GM12878 (cell line): ENCODE results near the gene PRDX1. TPM values are rescaled to one million over a fixed set of nuclear protein-coding genes. Genes with fewer than 3 reads are reported as not detected.
A peak's percentile ranks its signal among the peaks of the same experiment; 100 is the strongest.

ENCODE experiments used
- ATAC-seq: fragments of 200-7000 bp; cut with Tn5 transposase; 3 replicates; pipeline ENCODE4 v1.9.1; 2020; ENCODE audit warnings: mild to moderate bottlenecking, moderate library complexity
- BruUV-seq: library from RNA; stranded (reverse); fragments of 400-500 nt; replicated peaks from 2 replicates; lab custom pipeline; 2021; lab: Mats Ljungman, UMichigan
- CTCF ChIA-PET: fragments of 300-600 bp; sonication (Branson Sonifier 250); formaldehyde crosslinking; extraction: SDS; loops from one replicate; lab custom pipeline; 2021; ENCODE audit warnings: inconsistent platforms; lab: Yijun Ruan, JAX
- POLR2A ChIA-PET: fragments of 350-600 bp; formaldehyde crosslinking; extraction: SDS; loops from one replicate; lab custom pipeline; 2021; ENCODE audit warnings: inconsistent platforms; lab: Charles Lee
- RAD21 ChIA-PET: fragments of 300-600 bp; sonication (Branson Sonifier 250); formaldehyde crosslinking; loops from one replicate; lab custom pipeline; 2023; ENCODE audit warnings: antibody characterized with exemption; ENCODE audit not compliant: unreplicated experiment; lab: Charles Lee
- SMC1A ChIA-PET: fragments of 300-600 bp; sonication (Branson Sonifier 250); formaldehyde crosslinking; loops from one replicate; lab custom pipeline; 2023; ENCODE audit not compliant: unreplicated experiment, uncharacterized antibody; lab: Charles Lee
- DNase-seq: peaks from one replicate; pipeline ENCODE4 v3.0.0-alpha.2; 2011; ENCODE audit warnings: low read depth, low spot score
- FAIRE-seq: peaks from 3 replicates; lab custom pipeline; 2011; peaks lifted over from hg19 to GRCh38; lab: Jason Lieb, UNC
- H2AFZ ChIP-seq: 2 replicates; pipeline ENCODE4 v1.6.0; 2011; ENCODE audit warnings: low read depth, low read length, control low read depth; ENCODE audit not compliant: control insufficient read depth
- H3K27ac ChIP-seq: 2 replicates; pipeline ENCODE4 v1.5.1; 2011; ENCODE audit warnings: control low read depth; ENCODE audit not compliant: control insufficient read depth, insufficient read depth
- H3K27me3 ChIP-seq, 2 experiments: replicated peaks in 1 of 2; 2 replicates each; pipeline versions ENCODE4 v1.6.0 to v1.6.1; 2011; ENCODE audit warnings: low read length in 1 of 2; ENCODE audit not compliant: control insufficient read depth in 2 of 2, insufficient read depth in 2 of 2
- H3K36me3 ChIP-seq, 2 experiments: 2 replicates each; pipeline ENCODE4 v1.5.1; 2011; ENCODE audit warnings: low read length in 1 of 2; ENCODE audit not compliant: control insufficient read depth in 2 of 2, insufficient read depth in 2 of 2
- H3K4me1 ChIP-seq: 2 replicates; pipeline ENCODE4 v1.6.1; 2011; ENCODE audit warnings: mild to moderate bottlenecking, low read length, moderate library complexity, mixed read lengths; ENCODE audit not compliant: control insufficient read depth, insufficient read depth
- H3K4me2 ChIP-seq: 2 replicates; pipeline ENCODE4 v1.6.0; 2011; ENCODE audit warnings: control low read depth; ENCODE audit not compliant: control insufficient read depth, insufficient read depth
- H3K4me3 ChIP-seq: fragments of 200-600 bp; sonication (generic); 2 replicates; pipeline ENCODE4 v1.5.1; 2016
- H3K79me2 ChIP-seq: 2 replicates; pipeline ENCODE4 v1.6.0; 2011; ENCODE audit warnings: low read length; ENCODE audit not compliant: control insufficient read depth, insufficient read depth
- H3K9ac ChIP-seq: 2 replicates; pipeline ENCODE4 v1.8.0; 2011; ENCODE audit warnings: low read length, control low read depth, mixed read lengths; ENCODE audit not compliant: control insufficient read depth, insufficient read depth
- H3K9me3 ChIP-seq: replicated peaks from 3 replicates; pipeline ENCODE4 v1.5.1; 2011; ENCODE audit warnings: mild to moderate bottlenecking, low read length; ENCODE audit not compliant: control insufficient read depth, insufficient read depth
- H4K20me1 ChIP-seq: 2 replicates; pipeline ENCODE4 v1.6.0; 2011; ENCODE audit not compliant: control insufficient read depth, insufficient read depth
- BCLAF1 ChIP-seq: fragments of 450-650 bp; IDR thresholded peaks from 2 replicates; pipeline ENCODE4 v1.6.1; 2017; ENCODE audit warnings: antibody characterized with exemption, mild to moderate bottlenecking, moderate library complexity
- BHLHE40 ChIP-seq, 2 experiments: fragments of 450-650 bp in 1 of 2; IDR thresholded peaks; 2 replicates each; pipeline ENCODE4 v1.6.1; 2011 to 2017; ENCODE audit warnings: low read depth in 2 of 2, borderline replicate concordance in 1 of 2, improper control_type of control experiment in 1 of 2, low read length in 1 of 2, mild to moderate bottlenecking in 1 of 2
- CREM ChIP-seq: IDR thresholded peaks from 2 replicates; pipeline ENCODE4 v1.6.1; 2014; ENCODE audit warnings: antibody characterized with exemption, low read depth
- ESRRA ChIP-seq: IDR thresholded peaks from 2 replicates; pipeline ENCODE4 v1.6.1; 2012; ENCODE audit warnings: mild to moderate bottlenecking, low read length, improper control_type of control experiment
- HCFC1 ChIP-seq: fragments of 150-350 bp; IDR thresholded peaks from 2 replicates; pipeline ENCODE4 v1.6.1; 2014; ENCODE audit warnings: low read length
- HSF1 ChIP-seq: fragments of 150-350 bp; IDR thresholded peaks from 2 replicates; pipeline ENCODE4 v1.6.1; 2014; ENCODE audit warnings: mild to moderate bottlenecking, low read depth, low read length
- KLF5 ChIP-seq: fragments of 450-650 bp; IDR thresholded peaks from 2 replicates; pipeline ENCODE4 v1.6.1; 2014; ENCODE audit warnings: mild to moderate bottlenecking; ENCODE audit not compliant: partially characterized antibody
- NFIC ChIP-seq: IDR thresholded peaks from 2 replicates; pipeline ENCODE4 v1.6.1; 2012; ENCODE audit warnings: low read depth, mild to moderate bottlenecking, inconsistent platforms, low read length, moderate library complexity
- NR2C1 ChIP-seq: fragments of 450-650 bp; IDR thresholded peaks from 2 replicates; pipeline ENCODE4 v1.6.1; 2017; ENCODE audit warnings: antibody characterized with exemption, mild to moderate bottlenecking, moderate library complexity
- NR2C2 ChIP-seq: IDR thresholded peaks from 2 replicates; pipeline ENCODE4 v1.6.1; 2011; ENCODE audit warnings: borderline replicate concordance, low read depth; ENCODE audit not compliant: control insufficient read depth, insufficient read length
- POLR2A ChIP-seq: IDR thresholded peaks from 2 replicates; pipeline ENCODE4 v1.6.1; 2011; ENCODE audit warnings: low read depth, mild to moderate bottlenecking, low read length
- RBBP5 ChIP-seq: fragments of 200-600 bp; sonication (generic); conservative IDR thresholded peaks from 2 replicates; pipeline ENCODE4 v1.6.1; 2016
- SPI1 ChIP-seq: IDR thresholded peaks from 2 replicates; pipeline ENCODE4 v1.6.1; 2011; ENCODE audit warnings: low read depth, mild to moderate bottlenecking, low read length, moderate library complexity, borderline replicate concordance; ENCODE audit not compliant: insufficient read depth
- STAT1 ChIP-seq: fragments of 450-650 bp; conservative IDR thresholded peaks from 2 replicates; pipeline ENCODE4 v1.6.1; 2014; ENCODE audit warnings: antibody characterized with exemption, mild to moderate bottlenecking
- ZBTB33 ChIP-seq: fragments of 450-650 bp; IDR thresholded peaks from 2 replicates; pipeline ENCODE4 v1.6.1; 2017; ENCODE audit warnings: mild to moderate bottlenecking
- WGBS: methylation state at CpG from one replicate; pipeline ENCODE4 v1.1.6; 2016; ENCODE audit warnings: low lambda C conversion rate; ENCODE audit not compliant: insufficient replicate concordance, insufficient coverage; ENCODE audit errors: missing lambda C conversion rate; 5-methylcytosine and 5-hydroxymethylcytosine counted together
- in situ Hi-C: fragments of 300-500 bp; cut with MboI; formaldehyde crosslinking; loops from 9 replicates; pipeline ENCODE4 v1.14.3; 2018; ENCODE audit warnings: mixed read lengths
- intact Hi-C: fragments of 100-400 bp; cut with micrococcal nuclease; formaldehyde crosslinking; loops from one replicate; pipeline ENCODE4 v1.14.2; 2022; ENCODE audit not compliant: unreplicated experiment
- polyA plus RNA-seq, 11 experiments: library from polyadenylated mRNA; depleted of rRNA in 4 of 11; unstranded in 6 of 11; stranded (reverse) in 5 of 11; fragments of >200 nt; fragmentation: Nextera tagmentation in 4 of 11; fragmentation: Illumina TruSeq in 1 of 11; extraction: Ambion mirVana in 4 of 11; extraction: Trizol in 1 of 11; gene quantifications; 1 replicate in 1 of 11; 2 replicates in 10 of 11; pipeline versions ENCODE4 v1.2.1 to v1.2.3, GENCODE V29; 2011 to 2016; ENCODE audit warnings: inconsistent platforms in 2 of 11, missing spikeins in 2 of 11, low read depth in 1 of 11
- total RNA-seq, 4 experiments: library from RNA; depleted of rRNA in 3 of 4; stranded (reverse); fragments of >200 nt in 3 of 4; fragmentation: Illumina TruSeq in 1 of 4; extraction: Trizol in 1 of 4; gene quantifications; 2 replicates each; pipeline versions ENCODE4 v1.2.1 to v1.2.3, GENCODE V29; 2013 to 2021

PRDX1 gene
- total and polyA plus RNA-seq, 10 of the 15 experiments (the other 5 are each of a cell fraction or from before 2014, with no cell fraction given): 659 to 1,775 (median 811) TPM

GRCh38 chr1:45543581-45544417 is 22.1 kb upstream of the PRDX1 start:
- H3K4me1 ChIP-seq: peaks cover 30% of the 10 kb centered on the region
- no TSS peak for BruUV-seq
- POLR2A ChIA-PET: interaction anchor here (0.5 to 7.6 kb wide), 14 partner anchors 7 to 705 kb away, joined by 3 to 118 read pairs (median 6); partner anchors contain the start of genes AKR1A1, CCDC163, MMACHC and PRDX1
- no peaks in the 10 kb centered on the region for H3K79me2 ChIP-seq
- peak overlapping the region; percentile 53 for H3K9ac ChIP-seq
- peak overlapping the region; percentile 41 for H2AFZ ChIP-seq
- RAD21 ChIA-PET: interaction anchor here (0.8 to 5.0 kb wide), 7 partner anchors 23 to 493 kb away, joined by 3 to 40 read pairs (median 4); partner anchors contain the start of genes CCDC163, MMACHC, PRDX1 and TESK2
- FAIRE-seq: peak; percentile 61
- H3K36me3 ChIP-seq: no peaks in the 10 kb centered on the region
- H3K27ac ChIP-seq: peak overlapping the region; percentile 78
- peak overlapping the region; percentile 25; the same call in 1 of the 2 replicates for H3K4me3 ChIP-seq
- H3K4me2 ChIP-seq: peak overlapping the region; percentile 96
- no peaks in the 10 kb centered on the region for H3K9me3 ChIP-seq
- no peaks in the 10 kb centered on the region for H4K20me1 ChIP-seq
- intact Hi-C loops: loop anchor here (2.0 kb wide), 1 partner anchor 21 kb away; no protein-coding TSS in a partner anchor
- peak; percentile 76 for DNase-seq
- no peaks in the 10 kb centered on the region for H3K27me3 ChIP-seq
- WGBS: 0% methylated on average over 8 of the region's 8 CpGs
- in situ Hi-C loops: no loop called here
- peak; percentile 79 for ATAC-seq
- CTCF ChIA-PET: interaction anchor here (0.9 to 3.2 kb wide), 9 partner anchors 10 to 31 kb away, joined by 3 to 14 read pairs (median 7); partner anchors contain the start of gene PRDX1
- SMC1A ChIA-PET: interaction anchor here (0.8 to 8.6 kb wide), 17 partner anchors 9 to 240 kb away, joined by 3 to 80 read pairs (median 5); partner anchors contain the start of genes NASP, PRDX1 and TMEM69
- TF ChIP-seq KLF5 (no peak), HSF1 (no peak), NR2C2 (no peak), RBBP5 (no peak), POLR2A (0 out of 2 replicates have a peak, but pooled peaks have one; percentile 29), CREM (peak; percentile 93), SPI1 (peak; percentile 81), ZBTB33 (no peak), NFIC (peak; percentile 96), HCFC1 (no peak), ESRRA (no peak), STAT1 (no peak), BCLAF1 (no peak), BHLHE40 (IDR thresholded peaks at IDR 0.05; ENCODE audit: borderline replicate concordance in 1 of 2, low read depth in 2 of 2, low read length in 1 of 2) (peak; percentile 50 to 70), NR2C1 (no peak)
